HEK293 (cell line): ENCODE results near the gene PTPRG.

Source experiments
- CTCF ChIA-PET: fragments of 350-600 bp; formaldehyde crosslinking; extraction: SDS; loops from one replicate; lab custom pipeline; 2021; ENCODE audit warnings: antibody characterized with exemption; lab: Yijun Ruan, JAX
- POLR2A ChIA-PET: fragments of 300-600 bp; formaldehyde crosslinking; extraction: SDS; loops from one replicate; lab custom pipeline; 2020; ENCODE audit warnings: antibody characterized with exemption, inconsistent platforms; lab: Yijun Ruan, JAX
- H3K27ac ChIP-seq: fragments of 200-500 bp; sonication (Bioruptor generic); 2 replicates; pipeline ENCODE4 v1.5.1; 2014; ENCODE audit warnings: low read depth, low read length, control low read depth, inconsistent platforms; ENCODE audit errors: extremely low read depth
- H3K36me3 ChIP-seq, 2 experiments: fragments of 200-500 bp in 1 of 2; sonication (Bioruptor generic) in 1 of 2; 1 replicate in 1 of 2; 2 replicates in 1 of 2; pipeline ENCODE4 v1.5.1; 2014 to 2017; ENCODE audit warnings: inconsistent platforms in 2 of 2, low read length in 2 of 2; ENCODE audit not compliant: control insufficient read depth in 2 of 2, insufficient read depth in 1 of 2
- H3K4me1 ChIP-seq: fragments of 200-500 bp; sonication (Bioruptor generic); 2 replicates; pipeline ENCODE4 v1.5.1; 2014; ENCODE audit warnings: mild to moderate bottlenecking, low read length, inconsistent platforms; ENCODE audit not compliant: control insufficient read depth, insufficient read depth
- H3K4me3 ChIP-seq: 2 replicates; pipeline ENCODE4 v1.5.1; 2011; ENCODE audit warnings: low read depth, mild to moderate bottlenecking, control low read depth, low read length, moderate library complexity
- H3K9me3 ChIP-seq: fragments of 200-500 bp; sonication (Bioruptor generic); 2 replicates; pipeline ENCODE4 v1.5.1; 2014; ENCODE audit warnings: low read depth, low read length, inconsistent platforms; ENCODE audit not compliant: control insufficient read depth, insufficient read depth
- HOXC10 ChIP-seq: sonication (generic); formaldehyde crosslinking; IDR thresholded peaks from 2 replicates; pipeline ENCODE4 v1.8.1; 2023; ENCODE audit warnings: mild to moderate bottlenecking, missing genetic modification reagents
- KLF8 ChIP-seq: fragments of 450-650 bp; formaldehyde crosslinking; IDR thresholded peaks from 2 replicates; pipeline ENCODE4 v1.5.1; 2016; ENCODE audit warnings: missing biosample characterization, missing genetic modification characterization
- OSR2 ChIP-seq: fragments of 450-650 bp; formaldehyde crosslinking; IDR thresholded peaks from 2 replicates; pipeline ENCODE4 v1.5.1; 2016; ENCODE audit warnings: missing biosample characterization, missing genetic modification characterization
- REPIN1 ChIP-seq: fragments of 450-650 bp; formaldehyde crosslinking; IDR thresholded peaks from 2 replicates; pipeline ENCODE4 v1.5.1; 2017; ENCODE audit warnings: missing biosample characterization, missing genetic modification characterization, low read depth
- SALL2 ChIP-seq: fragments of 450-650 bp; formaldehyde crosslinking; IDR thresholded peaks from 2 replicates; pipeline ENCODE4 v1.5.0; 2017; ENCODE audit warnings: missing biosample characterization, mild to moderate bottlenecking, missing genetic modification characterization, borderline replicate concordance
- SCRT1 ChIP-seq: fragments of 450-650 bp; formaldehyde crosslinking; IDR thresholded peaks from 2 replicates; pipeline ENCODE4 v1.5.1; 2016; ENCODE audit warnings: missing biosample characterization, missing genetic modification characterization, borderline replicate concordance
- ZBTB21 ChIP-seq: fragments of 450-650 bp; formaldehyde crosslinking; IDR thresholded peaks from 2 replicates; pipeline ENCODE4 v1.5.1; 2017; ENCODE audit warnings: missing biosample characterization, missing genetic modification characterization
- ZBTB44 ChIP-seq: fragments of 450-650 bp; IDR thresholded peaks from 2 replicates; pipeline ENCODE4 v1.5.1; 2018; ENCODE audit warnings: missing biosample characterization, mild to moderate bottlenecking, missing genetic modification characterization
- ZEB2 ChIP-seq: fragments of 450-650 bp; formaldehyde crosslinking; IDR thresholded peaks from 2 replicates; pipeline ENCODE4 v1.5.1; 2016; ENCODE audit warnings: missing biosample characterization, missing genetic modification characterization
- ZNF10 ChIP-seq: fragments of 450-650 bp; formaldehyde crosslinking; IDR thresholded peaks from 2 replicates; pipeline ENCODE4 v1.5.1; 2017; ENCODE audit warnings: missing biosample characterization, missing genetic modification characterization
- ZNF223 ChIP-seq: fragments of 450-650 bp; formaldehyde crosslinking; IDR thresholded peaks from 2 replicates; pipeline ENCODE4 v1.5.1; 2016; ENCODE audit warnings: missing biosample characterization, missing genetic modification characterization
- ZNF302 ChIP-seq: fragments of 450-650 bp; formaldehyde crosslinking; IDR thresholded peaks from 2 replicates; pipeline ENCODE4 v1.5.1; 2016; ENCODE audit warnings: missing biosample characterization, missing genetic modification characterization, low read depth
- ZNF350 ChIP-seq: fragments of 450-650 bp; formaldehyde crosslinking; IDR thresholded peaks from 2 replicates; pipeline ENCODE4 v1.5.0; 2017; ENCODE audit warnings: missing biosample characterization, mild to moderate bottlenecking, missing genetic modification characterization
- ZNF426 ChIP-seq: fragments of 450-650 bp; formaldehyde crosslinking; IDR thresholded peaks from 2 replicates; pipeline ENCODE4 v1.5.1; 2017; ENCODE audit warnings: missing biosample characterization, missing genetic modification characterization, mild to moderate bottlenecking, inconsistent platforms, moderate library complexity
- ZNF514 ChIP-seq: fragments of 450-650 bp; formaldehyde crosslinking; IDR thresholded peaks from 2 replicates; pipeline ENCODE4 v1.5.1; 2016; ENCODE audit warnings: missing biosample characterization, missing genetic modification characterization
- ZNF521 ChIP-seq: fragments of 450-650 bp; formaldehyde crosslinking; IDR thresholded peaks from 2 replicates; pipeline ENCODE4 v1.5.1; 2017; ENCODE audit warnings: missing biosample characterization, mild to moderate bottlenecking, missing genetic modification characterization
- ZNF544 ChIP-seq: fragments of 450-650 bp; formaldehyde crosslinking; IDR thresholded peaks from 2 replicates; pipeline ENCODE4 v1.5.0; 2017; ENCODE audit warnings: missing biosample characterization, missing genetic modification characterization
- ZNF777 ChIP-seq: fragments of 450-650 bp; formaldehyde crosslinking; IDR thresholded peaks from 2 replicates; pipeline ENCODE4 v1.5.1; 2017; ENCODE audit warnings: missing biosample characterization, missing genetic modification characterization, borderline replicate concordance
- TF ChIP-seq, protein P1 (sequence below): IDR thresholded peaks from 2 replicates; pipeline ENCODE4 v1.6.1; 2011; ENCODE audit warnings: mild to moderate bottlenecking, low read depth, low read length, borderline replicate concordance
- TF ChIP-seq, protein P2 (sequence below): fragments of 450-650 bp; formaldehyde crosslinking; IDR thresholded peaks from 2 replicates; pipeline ENCODE4 v1.5.1; 2016; ENCODE audit warnings: missing biosample characterization, missing genetic modification characterization, low read depth
- TF ChIP-seq, protein P3 (sequence below): fragments of 450-650 bp; formaldehyde crosslinking; IDR thresholded peaks from 2 replicates; pipeline ENCODE4 v1.5.1; 2017; ENCODE audit warnings: missing biosample characterization, mild to moderate bottlenecking, missing genetic modification characterization, moderate library complexity

Gene PTPRG

GRCh38 chr3:61629442-61629841, 68.1 kb downstream of the PTPRG start:
- no peak for TF ChIP-seq SALL2
- no peak for TF ChIP-seq ZNF302 (tag by site-specific recombination)
- TF ChIP-seq OSR2 (tag by site-specific recombination), result no peak
- TF ChIP-seq, protein P1, sequence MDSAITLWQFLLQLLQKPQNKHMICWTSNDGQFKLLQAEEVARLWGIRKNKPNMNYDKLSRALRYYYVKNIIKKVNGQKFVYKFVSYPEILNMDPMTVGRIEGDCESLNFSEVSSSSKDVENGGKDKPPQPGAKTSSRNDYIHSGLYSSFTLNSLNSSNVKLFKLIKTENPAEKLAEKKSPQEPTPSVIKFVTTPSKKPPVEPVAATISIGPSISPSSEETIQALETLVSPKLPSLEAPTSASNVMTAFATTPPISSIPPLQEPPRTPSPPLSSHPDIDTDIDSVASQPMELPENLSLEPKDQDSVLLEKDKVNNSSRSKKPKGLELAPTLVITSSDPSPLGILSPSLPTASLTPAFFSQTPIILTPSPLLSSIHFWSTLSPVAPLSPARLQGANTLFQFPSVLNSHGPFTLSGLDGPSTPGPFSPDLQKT, result no peak
- TF ChIP-seq REPIN1 (tag by site-specific recombination), result no peak
- no peak for TF ChIP-seq ZNF514 (tag by site-specific recombination)
- TF ChIP-seq ZNF223 (tag by site-specific recombination), result no peak
- no peak for TF ChIP-seq ZNF350
- TF ChIP-seq ZNF544 (tag by site-specific recombination), result no peak
- ChIA-PET CTCF (interaction anchor here (0.7 kb wide), 1 partner anchor 62 kb away, joined by 3 read pairs; no protein-coding TSS in a partner anchor), POLR2A (no interaction called here)
- Histone ChIP-seq H3K36me3 (no peaks in the 10 kb centered on the region), H3K27ac (no peak overlapping the region), H3K4me1 (peaks cover 17% of the 10 kb centered on the region), H3K9me3 (no peaks in the 10 kb centered on the region), H3K4me3 (no peak overlapping the region)

DNA sequence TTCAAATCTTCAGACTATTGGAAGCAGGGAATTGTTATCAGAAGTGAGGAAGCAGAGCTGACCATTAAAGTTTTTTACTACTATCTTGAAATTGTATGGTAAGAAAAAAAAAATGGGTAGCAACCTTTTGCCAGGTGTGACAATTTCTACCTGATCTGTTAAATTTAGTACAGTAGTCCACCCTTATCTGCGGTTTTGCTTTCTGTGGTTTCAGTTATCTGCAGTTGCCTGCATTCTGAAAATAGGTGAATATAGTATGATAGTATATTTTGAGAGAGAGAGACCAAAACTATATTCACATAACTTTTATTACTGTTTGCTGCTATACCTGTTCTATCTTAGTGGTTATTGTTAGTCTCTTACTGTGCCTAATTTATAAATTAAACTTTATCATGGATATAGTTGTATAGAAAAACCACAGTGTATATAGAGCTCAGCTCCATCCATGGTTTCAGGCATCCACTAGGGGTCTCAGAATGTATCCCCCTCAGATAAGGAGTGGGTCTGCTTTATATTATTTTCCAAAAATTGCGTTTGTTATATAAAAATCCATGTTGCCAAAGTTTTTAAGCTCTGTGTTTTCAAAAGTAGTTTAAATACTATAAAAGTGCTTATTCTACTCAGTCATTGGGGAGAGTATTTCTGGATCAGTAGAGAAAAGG, 69.9 kb downstream of the PTPRG start:
- Histone ChIP-seq H3K4me1 (peaks cover 13% of the 10 kb centered on the region), H3K4me3 (no peak overlapping the region), H3K9me3 (no peaks in the 10 kb centered on the region), H3K36me3 (no peaks in the 10 kb centered on the region), H3K27ac (no peak overlapping the region)
- POLR2A ChIA-PET, result no interaction called here
- TF ChIP-seq, protein P2, sequence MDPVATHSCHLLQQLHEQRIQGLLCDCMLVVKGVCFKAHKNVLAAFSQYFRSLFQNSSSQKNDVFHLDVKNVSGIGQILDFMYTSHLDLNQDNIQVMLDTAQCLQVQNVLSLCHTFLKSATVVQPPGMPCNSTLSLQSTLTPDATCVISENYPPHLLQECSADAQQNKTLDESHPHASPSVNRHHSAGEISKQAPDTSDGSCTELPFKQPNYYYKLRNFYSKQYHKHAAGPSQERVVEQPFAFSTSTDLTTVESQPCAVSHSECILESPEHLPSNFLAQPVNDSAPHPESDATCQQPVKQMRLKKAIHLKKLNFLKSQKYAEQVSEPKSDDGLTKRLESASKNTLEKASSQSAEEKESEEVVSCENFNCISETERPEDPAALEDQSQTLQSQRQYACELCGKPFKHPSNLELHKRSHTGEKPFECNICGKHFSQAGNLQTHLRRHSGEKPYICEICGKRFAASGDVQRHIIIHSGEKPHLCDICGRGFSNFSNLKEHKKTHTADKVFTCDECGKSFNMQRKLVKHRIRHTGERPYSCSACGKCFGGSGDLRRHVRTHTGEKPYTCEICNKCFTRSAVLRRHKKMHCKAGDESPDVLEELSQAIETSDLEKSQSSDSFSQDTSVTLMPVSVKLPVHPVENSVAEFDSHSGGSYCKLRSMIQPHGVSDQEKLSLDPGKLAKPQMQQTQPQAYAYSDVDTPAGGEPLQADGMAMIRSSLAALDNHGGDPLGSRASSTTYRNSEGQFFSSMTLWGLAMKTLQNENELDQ (tag by site-specific recombination), result no peak
- TF ChIP-seq ZNF521 (no peak), ZNF426 (tag by site-specific recombination) (no peak), KLF8 (tag by site-specific recombination) (no peak), ZBTB21 (no peak), ZNF777 (tag by site-specific recombination) (no peak), SCRT1 (tag by site-specific recombination) (no peak), ZEB2 (no peak), HOXC10 (CRISPR knock-in tag) (no peak), ZBTB44 (no peak), ZNF10 (tag by site-specific recombination) (no peak), ZNF544 (tag by site-specific recombination) (no peak)
- TF ChIP-seq, protein P3, sequence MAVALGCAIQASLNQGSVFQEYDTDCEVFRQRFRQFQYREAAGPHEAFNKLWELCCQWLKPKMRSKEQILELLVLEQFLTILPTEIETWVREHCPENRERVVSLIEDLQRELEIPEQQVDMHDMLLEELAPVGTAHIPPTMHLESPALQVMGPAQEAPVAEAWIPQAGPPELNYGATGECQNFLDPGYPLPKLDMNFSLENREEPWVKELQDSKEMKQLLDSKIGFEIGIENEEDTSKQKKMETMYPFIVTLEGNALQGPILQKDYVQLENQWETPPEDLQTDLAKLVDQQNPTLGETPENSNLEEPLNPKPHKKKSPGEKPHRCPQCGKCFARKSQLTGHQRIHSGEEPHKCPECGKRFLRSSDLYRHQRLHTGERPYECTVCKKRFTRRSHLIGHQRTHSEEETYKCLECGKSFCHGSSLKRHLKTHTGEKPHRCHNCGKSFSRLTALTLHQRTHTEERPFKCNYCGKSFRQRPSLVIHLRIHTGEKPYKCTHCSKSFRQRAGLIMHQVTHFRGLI (tag by site-specific recombination), result no peak
- CTCF ChIA-PET, result interaction anchor here (0.6 to 1.0 kb wide), 4 partner anchors 8 to 100 kb away, joined by 3 to 4 read pairs (median 4); no protein-coding TSS in a partner anchor
